ENCODE data around the gene GOPC. TPM values are rescaled to one million over a fixed set of nuclear protein-coding genes. Genes with fewer than 3 reads are reported as not detected.

The GOPC gene
- total RNA-seq, 2 experiments from 2014 or later, result 14.8 to 15.8 TPM

GRCh38 chr6:117613920-117614560 is 11.7 kb upstream of the GOPC start:
- intact Hi-C loops (cut with micrococcal nuclease), result no loop called here
- no peak for DNase-seq
- H3K27me3 Mint-ChIP-seq, result peaks cover 10% of the 10 kb centered on the region
- H3K27ac Mint-ChIP-seq, result no peak overlapping the region
- no peaks in the 10 kb centered on the region for H3K36me3 Mint-ChIP-seq
- POLR2A ChIA-PET, result no interaction called here
- peaks cover 5% of the 10 kb centered on the region for H3K9me3 Mint-ChIP-seq
- H3K4me1 Mint-ChIP-seq (ENCODE audit: low read depth), result peaks cover 27% of the 10 kb centered on the region
- CTCF ChIA-PET, result interaction anchor here (1.2 kb wide), 1 partner anchor 9 kb away, joined by 4 read pairs; no protein-coding TSS in a partner anchor
- no peak overlapping the region for H3K4me3 Mint-ChIP-seq

- DNase-seq, result no peak
- ChIA-PET CTCF (interaction anchor here (0.7 to 7.5 kb wide), 6 partner anchors 38 to 157 kb away, joined by 3 to 146 read pairs (median 4); partner anchors contain the start of gene DCBLD1), POLR2A (no interaction called here)
- Mint-ChIP-seq H3K4me1 (ENCODE audit: low read depth) (peaks cover 7% of the 10 kb centered on the region), H3K27ac (no peak overlapping the region), H3K36me3 (no peaks in the 10 kb centered on the region), H3K4me3 (no peak overlapping the region), H3K27me3 (peaks cover 18% of the 10 kb centered on the region), H3K9me3 (no peaks in the 10 kb centered on the region)
- intact Hi-C loops (cut with micrococcal nuclease), result loop anchor here (5.0 to 10.0 kb wide), 3 partner anchors 635 to 1747 kb away; partner anchors contain the start of gene TSPYL1
Measured at GRCh38 chr6:117607511-117607910, 5.2 kb upstream of the GOPC start.

GRCh38 chr6:117605169-117605826 is 3.0 kb upstream of the GOPC start:
- Mint-ChIP-seq H3K4me1 (ENCODE audit: low read depth) (peaks cover 14% of the 10 kb centered on the region), H3K9me3 (no peaks in the 10 kb centered on the region), H3K27me3 (peaks cover 13% of the 10 kb centered on the region), H3K36me3 (no peaks in the 10 kb centered on the region), H3K4me3 (no peak overlapping the region), H3K27ac (peak overlapping the region; percentile 18)
- intact Hi-C loops (cut with micrococcal nuclease), result loop anchor here (1.0 to 10.0 kb wide), 8 partner anchors 49 to 1750 kb away; partner anchors contain the start of gene TSPYL1
- CTCF ChIA-PET, result interaction anchor here (0.6 to 7.5 kb wide), 25 partner anchors 10 to 261 kb away, joined by 3 to 146 read pairs (median 3); partner anchors contain the start of gene DCBLD1
- POLR2A ChIA-PET, result no interaction called here
- peak; percentile 51 for DNase-seq

- intact Hi-C loops (cut with micrococcal nuclease), result loop anchor here (10.0 kb wide), 2 partner anchors 1329 to 1751 kb away; partner anchors contain the start of gene TSPYL1
- peaks cover 8% of the 10 kb centered on the region for H3K27me3 Mint-ChIP-seq
- H3K4me3 Mint-ChIP-seq, result no peak overlapping the region
- no peaks in the 10 kb centered on the region for H3K9me3 Mint-ChIP-seq
- no peak overlapping the region for H3K27ac Mint-ChIP-seq
- peaks cover 26% of the 10 kb centered on the region for H3K4me1 Mint-ChIP-seq (ENCODE audit: low read depth)
- POLR2A ChIA-PET, result interaction anchor here (1.5 kb wide), 1 partner anchor 55 kb away, joined by 3 read pairs; no protein-coding TSS in a partner anchor
- peaks cover 9% of the 10 kb centered on the region for H3K36me3 Mint-ChIP-seq
- no peak for DNase-seq
- CTCF ChIA-PET, result interaction anchor here (0.9 to 7.5 kb wide), 11 partner anchors 17 to 346 kb away, joined by 3 to 146 read pairs (median 8); partner anchors contain the start of gene DCBLD1
Measured at GRCh38 chr6:117603821-117604220, 1.5 kb upstream of the GOPC start.

- CTCF ChIA-PET, result interaction anchor here (0.9 to 7.5 kb wide), 7 partner anchors 54 to 345 kb away, joined by 3 to 146 read pairs (median 4); no protein-coding TSS in a partner anchor
- no peak for DNase-seq
- no peaks in the 10 kb centered on the region for H3K9me3 Mint-ChIP-seq
Measured at GRCh38 chr6:117602899-117603588, 733 bp upstream of the GOPC start.

GRCh38 chr6:117601811-117602150 is 530 bp downstream of the GOPC start:
- Mint-ChIP-seq H3K27me3 (no peaks in the 10 kb centered on the region), H3K4me3 (peak overlapping the region; percentile 99), H3K9me3 (peaks cover 3% of the 10 kb centered on the region), H3K4me1 (ENCODE audit: low read depth) (peaks cover 36% of the 10 kb centered on the region), H3K36me3 (peaks cover 24% of the 10 kb centered on the region), H3K27ac (peak overlapping the region; percentile 90)
- CTCF ChIA-PET, result interaction anchor here (0.9 to 7.5 kb wide), 5 partner anchors 52 to 250 kb away, joined by 3 to 146 read pairs (median 4); no protein-coding TSS in a partner anchor
- DNase-seq, result no peak
- POLR2A ChIA-PET, result interaction anchor here (0.7 to 2.1 kb wide), 9 partner anchors 9 to 152 kb away, joined by 3 to 11 read pairs (median 4); partner anchors contain the start of gene DCBLD1
- intact Hi-C loops (cut with micrococcal nuclease), result loop anchor here (1.0 to 10.0 kb wide), 8 partner anchors 9 to 1753 kb away; partner anchors contain the start of genes NUS1 and TSPYL1

More at GRCh38 chr6:117602899-117603588, 733 bp upstream of the GOPC start:
- intact Hi-C loops (cut with micrococcal nuclease), result loop anchor here (1.0 to 10.0 kb wide), 6 partner anchors 34 to 1752 kb away; partner anchors contain the start of genes NUS1 and TSPYL1
- POLR2A ChIA-PET, result interaction anchor here (0.6 to 2.1 kb wide), 9 partner anchors 45 to 153 kb away, joined by 3 to 11 read pairs (median 4); partner anchors contain the start of gene DCBLD1
- H3K27me3 Mint-ChIP-seq, result peaks cover 4% of the 10 kb centered on the region
- H3K4me3 Mint-ChIP-seq, result peak overlapping the region; percentile 99
- H3K4me1 Mint-ChIP-seq (ENCODE audit: low read depth), result peaks cover 32% of the 10 kb centered on the region
- peak overlapping the region; percentile 90 for H3K27ac Mint-ChIP-seq
- peaks cover 15% of the 10 kb centered on the region for H3K36me3 Mint-ChIP-seq

- intact Hi-C loops (cut with micrococcal nuclease), result loop anchor here (2.0 to 10.0 kb wide), 3 partner anchors 19 to 1755 kb away; partner anchors contain the start of gene TSPYL1
- peaks cover 43% of the 10 kb centered on the region for H3K4me1 Mint-ChIP-seq (ENCODE audit: low read depth)
- no peak overlapping the region for H3K27ac Mint-ChIP-seq
- peaks cover 36% of the 10 kb centered on the region for H3K36me3 Mint-ChIP-seq
- no peaks in the 10 kb centered on the region for H3K27me3 Mint-ChIP-seq
- peaks cover 7% of the 10 kb centered on the region for H3K9me3 Mint-ChIP-seq
- CTCF ChIA-PET, result interaction anchor here (0.9 kb wide), 1 partner anchor 151 kb away, joined by 3 read pairs; no protein-coding TSS in a partner anchor
- H3K4me3 Mint-ChIP-seq, result peak overlapping the region; percentile 63
- DNase-seq, result peak; percentile 16
- POLR2A ChIA-PET, result interaction anchor here (1.3 kb wide), 1 partner anchor 117 kb away, joined by 4 read pairs; the partner anchor contains the start of gene DCBLD1
Measured at GRCh38 chr6:117600008-117600743, 2.1 kb downstream of the GOPC start.

- POLR2A ChIA-PET, result no interaction called here
- DNase-seq, result no peak
- H3K4me1 Mint-ChIP-seq (ENCODE audit: low read depth), result peaks cover 37% of the 10 kb centered on the region
- H3K36me3 Mint-ChIP-seq, result peaks cover 36% of the 10 kb centered on the region
- no peak overlapping the region for H3K27ac Mint-ChIP-seq
- intact Hi-C loops (cut with micrococcal nuclease), result no loop called here
- H3K4me3 Mint-ChIP-seq, result no peak overlapping the region
- CTCF ChIA-PET, result interaction anchor here (0.6 to 1.8 kb wide), 2 partner anchors 148 to 177 kb away, joined by 3 to 8 read pairs; no protein-coding TSS in a partner anchor
- peaks cover 7% of the 10 kb centered on the region for H3K9me3 Mint-ChIP-seq
- no peaks in the 10 kb centered on the region for H3K27me3 Mint-ChIP-seq
Measured at GRCh38 chr6:117597755-117598154, 4.6 kb downstream of the GOPC start.

- CTCF ChIA-PET, result no interaction called here
- intact Hi-C loops (cut with micrococcal nuclease), result no loop called here
- peaks cover 38% of the 10 kb centered on the region for H3K36me3 Mint-ChIP-seq
- POLR2A ChIA-PET, result no interaction called here
- H3K4me3 Mint-ChIP-seq, result no peak overlapping the region
- no peaks in the 10 kb centered on the region for H3K27me3 Mint-ChIP-seq
- peaks cover 37% of the 10 kb centered on the region for H3K4me1 Mint-ChIP-seq (ENCODE audit: low read depth)
- H3K9me3 Mint-ChIP-seq, result peaks cover 7% of the 10 kb centered on the region
- no peak overlapping the region for H3K27ac Mint-ChIP-seq
- no peak for DNase-seq
Measured at GRCh38 chr6:117595099-117595923, 7.0 kb downstream of the GOPC start.

GRCh38 chr6:117592983-117593759 is 9.1 kb downstream of the GOPC start:
- peaks cover 7% of the 10 kb centered on the region for H3K9me3 Mint-ChIP-seq
- DNase-seq, result no peak
- H3K27me3 Mint-ChIP-seq, result no peaks in the 10 kb centered on the region
- H3K36me3 Mint-ChIP-seq, result peaks cover 34% of the 10 kb centered on the region
- intact Hi-C loops (cut with micrococcal nuclease), result loop anchor here (1.0 kb wide), 1 partner anchor 8 kb away; no protein-coding TSS in a partner anchor
- ChIA-PET CTCF (no interaction called here), POLR2A (interaction anchor here (0.6 kb wide), 1 partner anchor 1124 kb away, joined by 4 read pairs; no protein-coding TSS in a partner anchor)
- peaks cover 23% of the 10 kb centered on the region for H3K4me1 Mint-ChIP-seq (ENCODE audit: low read depth)
- no peak overlapping the region for H3K27ac Mint-ChIP-seq
- H3K4me3 Mint-ChIP-seq, result no peak overlapping the region

Measured in activated CD4-positive, alpha-beta memory T cell treated with anti-CD3 and anti-CD28 coated beads for 36 hours (primary cell).